GM06990 (cell line): Measurements from ENCODE around the gene LTBP2.

Source experiments
- DNase-seq: peaks from one replicate; pipeline ENCODE4 v3.0.0-alpha.2; 2011; ENCODE audit not compliant: insufficient read length; ENCODE audit errors: extremely low read depth
- H3K27me3 ChIP-seq: replicated peaks from 2 replicates; pipeline ENCODE4 v1.6.0; 2011; ENCODE audit warnings: low read length; ENCODE audit not compliant: control insufficient read depth, insufficient read depth
- H3K36me3 ChIP-seq: 2 replicates; pipeline ENCODE4 v1.5.1; 2011; ENCODE audit warnings: low read length; ENCODE audit not compliant: control insufficient read depth, insufficient read depth
- H3K4me3 ChIP-seq: replicated peaks from 2 replicates; pipeline ENCODE4 v1.5.1; 2011; ENCODE audit warnings: low read depth, mild to moderate bottlenecking, control low read depth, low read length
- TF ChIP-seq, protein P1 (sequence below): IDR thresholded peaks from 2 replicates; pipeline ENCODE4 v1.5.1; 2011; ENCODE audit warnings: low read length, control low read depth, mild to moderate bottlenecking, inconsistent platforms; ENCODE audit not compliant: insufficient read depth, poor library complexity, severe bottlenecking

LTBP2 gene

DNA sequence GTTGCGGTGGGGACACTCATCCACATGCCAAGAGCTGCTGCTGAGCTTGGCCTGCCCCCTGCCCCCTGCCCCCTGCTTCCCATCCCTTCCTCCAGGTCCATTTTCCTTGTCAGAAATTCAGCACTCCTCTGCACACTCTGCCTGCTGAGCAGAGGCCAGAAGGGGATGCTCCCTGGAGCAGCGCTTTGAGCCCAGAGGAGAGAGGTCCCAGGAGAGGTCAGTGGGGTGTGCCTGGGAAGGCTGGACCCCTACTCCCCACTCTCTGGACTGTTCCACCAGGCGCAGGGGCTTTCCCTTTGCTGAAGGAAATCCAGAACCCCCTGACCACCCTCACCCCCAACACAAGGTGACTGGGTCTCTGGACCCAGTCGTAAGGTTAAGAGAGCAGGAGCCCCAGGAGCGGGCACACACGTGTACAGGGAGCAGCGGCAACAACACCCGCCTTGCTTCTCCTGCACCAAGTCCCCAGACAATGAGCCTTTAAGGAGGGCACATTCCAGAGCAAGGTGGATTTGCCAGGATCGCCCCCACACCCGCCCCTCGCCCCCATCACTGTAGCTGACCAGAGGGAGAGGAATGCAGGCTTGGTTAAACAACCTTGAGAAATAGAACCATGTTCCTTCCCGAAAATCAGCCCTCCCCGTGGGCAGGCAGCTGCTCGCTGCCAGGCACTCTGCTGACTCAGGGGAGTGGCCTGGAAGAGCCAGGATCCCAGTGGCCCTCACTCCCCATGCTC is 87.8 kb downstream of the LTBP2 start:
- H3K4me3 ChIP-seq = no peak overlapping the region
- no peaks in the 10 kb centered on the region; the same call in 1 of the 2 replicates for H3K27me3 ChIP-seq
- TF ChIP-seq, protein P1, sequence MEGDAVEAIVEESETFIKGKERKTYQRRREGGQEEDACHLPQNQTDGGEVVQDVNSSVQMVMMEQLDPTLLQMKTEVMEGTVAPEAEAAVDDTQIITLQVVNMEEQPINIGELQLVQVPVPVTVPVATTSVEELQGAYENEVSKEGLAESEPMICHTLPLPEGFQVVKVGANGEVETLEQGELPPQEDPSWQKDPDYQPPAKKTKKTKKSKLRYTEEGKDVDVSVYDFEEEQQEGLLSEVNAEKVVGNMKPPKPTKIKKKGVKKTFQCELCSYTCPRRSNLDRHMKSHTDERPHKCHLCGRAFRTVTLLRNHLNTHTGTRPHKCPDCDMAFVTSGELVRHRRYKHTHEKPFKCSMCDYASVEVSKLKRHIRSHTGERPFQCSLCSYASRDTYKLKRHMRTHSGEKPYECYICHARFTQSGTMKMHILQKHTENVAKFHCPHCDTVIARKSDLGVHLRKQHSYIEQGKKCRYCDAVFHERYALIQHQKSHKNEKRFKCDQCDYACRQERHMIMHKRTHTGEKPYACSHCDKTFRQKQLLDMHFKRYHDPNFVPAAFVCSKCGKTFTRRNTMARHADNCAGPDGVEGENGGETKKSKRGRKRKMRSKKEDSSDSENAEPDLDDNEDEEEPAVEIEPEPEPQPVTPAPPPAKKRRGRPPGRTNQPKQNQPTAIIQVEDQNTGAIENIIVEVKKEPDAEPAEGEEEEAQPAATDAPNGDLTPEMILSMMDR = no peak
- no peaks in the 10 kb centered on the region for H3K36me3 ChIP-seq
- DNase-seq = no peak

DNA sequence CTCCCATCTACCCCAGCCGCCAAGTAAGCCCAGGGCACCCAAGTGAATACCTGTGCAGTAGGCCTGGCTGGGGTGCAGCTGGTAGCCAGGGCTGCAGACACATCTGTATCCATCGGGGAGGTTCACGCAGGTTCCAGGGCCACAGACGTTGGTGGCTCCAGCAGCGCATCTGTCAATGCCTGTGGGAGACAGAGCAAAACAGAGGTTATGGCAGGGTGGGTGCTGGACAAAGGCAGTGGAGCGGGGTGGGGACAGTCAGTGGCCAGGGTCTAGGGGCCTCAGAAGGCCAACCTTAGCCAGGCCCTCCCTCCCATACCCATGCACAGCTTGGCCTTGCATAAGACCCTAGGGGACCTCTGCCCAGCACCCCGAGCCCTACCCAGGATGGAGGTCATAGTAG is 89.3 kb downstream of the LTBP2 start:
- TF ChIP-seq, protein P1 = no peak
- Histone ChIP-seq H3K36me3 (no peaks in the 10 kb centered on the region), H3K27me3 (no peaks in the 10 kb centered on the region; the same call in 1 of the 2 replicates), H3K4me3 (no peak overlapping the region)
- DNase-seq = no peak

DNA sequence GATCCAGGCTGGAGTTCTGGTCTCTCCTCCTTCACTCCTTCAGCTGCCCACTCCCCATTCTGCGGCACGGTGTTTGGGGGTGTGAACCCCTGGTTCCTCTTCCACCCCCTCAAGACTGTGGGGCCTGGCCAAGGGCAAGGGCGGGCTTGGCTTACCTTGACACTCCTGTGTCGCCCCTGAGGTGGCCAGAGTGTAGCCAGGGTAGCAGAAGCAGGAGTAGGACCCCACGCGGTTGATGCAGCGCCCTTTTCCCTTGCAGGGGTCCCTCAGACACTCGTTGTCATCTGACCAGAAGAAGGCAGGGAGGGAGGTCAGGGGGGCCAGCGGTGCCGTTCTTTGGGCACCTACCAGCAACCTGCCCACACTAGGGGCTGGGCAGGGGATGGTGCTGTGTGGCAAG is 90.3 kb downstream of the LTBP2 start:
- TF ChIP-seq, protein P1 = no peak
- Histone ChIP-seq H3K36me3 (no peaks in the 10 kb centered on the region), H3K4me3 (no peak overlapping the region), H3K27me3 (no peaks in the 10 kb centered on the region; the same call in 1 of the 2 replicates)
- DNase-seq = no peak

DNA sequence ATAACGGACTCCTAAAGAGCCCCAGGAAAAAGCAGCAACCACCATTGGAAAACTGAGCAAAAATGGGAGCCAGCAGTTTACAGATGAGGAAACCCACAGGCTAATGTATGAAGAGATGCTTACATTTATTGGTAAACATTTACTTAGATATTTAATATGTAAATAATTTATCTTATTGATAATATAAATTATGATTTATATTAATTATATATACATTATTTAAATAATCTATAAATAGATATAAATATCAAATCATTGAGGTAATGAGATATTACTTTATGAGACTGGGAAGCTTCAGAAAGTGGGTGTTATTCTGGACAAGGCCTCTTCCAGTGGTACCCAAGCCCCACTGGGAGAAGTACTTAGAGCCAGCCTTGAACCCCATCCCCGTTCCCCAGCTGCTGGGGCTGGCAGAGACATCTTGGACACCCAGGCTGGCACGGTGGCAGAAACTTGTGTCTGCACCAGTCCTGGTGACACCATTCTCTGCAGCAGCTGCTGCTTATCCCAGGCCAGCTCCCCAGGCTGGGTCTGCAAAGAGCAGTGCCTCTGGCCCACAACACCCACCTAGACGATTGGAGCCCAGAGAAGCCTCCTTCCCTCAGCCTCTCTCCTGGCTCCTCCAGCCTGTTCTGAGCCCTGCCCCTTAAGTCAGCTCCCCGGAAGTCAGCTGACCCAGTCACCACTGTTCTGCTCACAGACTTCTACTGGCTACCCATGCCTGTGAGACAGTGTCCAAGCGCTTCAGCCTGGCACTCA is 92.5 kb downstream of the LTBP2 start:
- Histone ChIP-seq H3K27me3 (no peaks in the 10 kb centered on the region; the same call in 1 of the 2 replicates), H3K36me3 (no peaks in the 10 kb centered on the region), H3K4me3 (no peak overlapping the region)
- DNase-seq = no peak
- TF ChIP-seq, protein P1 = no peak

DNA sequence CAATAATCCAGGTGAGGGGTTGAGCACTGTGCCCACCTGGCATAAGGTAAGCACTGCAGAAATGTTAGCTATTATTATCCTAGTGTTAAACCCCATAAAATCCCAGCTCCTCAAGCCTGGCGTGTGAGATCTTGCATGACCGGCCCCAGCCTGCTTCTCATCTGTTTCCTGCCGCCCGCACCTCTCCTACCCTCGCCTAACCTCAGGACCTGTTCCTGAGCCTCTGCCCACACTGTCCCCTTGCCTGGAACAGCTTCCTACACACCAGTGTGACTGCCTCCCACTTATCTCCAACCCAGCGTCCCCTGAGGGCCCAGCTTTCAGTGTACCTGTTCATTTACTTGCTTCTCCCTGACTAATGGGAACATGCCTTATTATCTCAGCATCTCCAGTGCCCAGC is 93.8 kb downstream of the LTBP2 start:
- no peaks in the 10 kb centered on the region; the same call in 1 of the 2 replicates for H3K27me3 ChIP-seq
- H3K36me3 ChIP-seq = no peaks in the 10 kb centered on the region
- no peak overlapping the region for H3K4me3 ChIP-seq
- TF ChIP-seq, protein P1 = no peak
- no peak for DNase-seq
